HG03439 (cell line): ENCODE data around the gene ALX4.

ENCODE experiments used
- ATAC-seq: cut with Tn5 transposase; IDR thresholded peaks from one replicate; pipeline ENCODE4 v1.9.1; 2021; ENCODE audit warnings: mild to moderate bottlenecking, moderate library complexity; ENCODE audit not compliant: unreplicated experiment

ALX4 gene

DNA sequence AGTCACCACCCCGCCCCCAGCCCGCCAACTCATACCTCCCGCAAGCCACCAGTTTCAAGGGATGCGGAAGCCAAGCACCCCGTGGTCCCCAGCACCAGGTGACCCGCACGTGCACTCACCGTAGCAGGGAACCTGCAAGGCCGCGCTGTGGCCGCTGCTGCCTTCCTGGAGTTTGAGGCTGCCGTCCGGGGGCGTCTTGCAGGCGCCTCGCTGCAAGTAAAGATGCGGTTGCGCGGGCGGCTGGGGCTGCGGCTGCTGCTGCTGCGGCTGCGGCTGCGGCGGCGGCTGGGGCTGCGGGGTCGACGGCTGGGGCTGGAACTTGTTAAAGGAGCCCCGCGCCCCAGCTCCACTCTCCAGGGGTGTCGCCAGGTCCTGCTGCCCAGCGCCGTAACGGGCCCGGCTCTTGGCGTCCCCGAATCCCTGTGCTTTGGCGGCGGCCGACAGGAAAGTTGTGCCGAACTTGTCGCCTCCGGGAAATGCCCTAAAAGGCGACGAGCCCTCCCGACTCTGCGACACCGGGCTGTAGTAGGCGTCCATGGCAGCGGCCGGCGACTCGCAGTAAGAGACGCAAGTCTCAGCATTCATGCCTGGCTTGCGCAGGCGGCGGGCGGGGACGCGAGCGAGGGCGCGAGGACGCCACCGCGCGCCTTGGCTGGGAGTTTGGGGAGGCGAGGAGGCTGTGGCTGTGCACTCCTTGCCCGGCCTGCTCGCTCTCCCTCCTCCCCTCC, at the start of gene ALX4:
Gene ALX4, minus strand, starts transcription at position 662 of the 728 bp plus-strand sequence. Its CDS starts 77 bp downstream, at position 585.
- no peak for ATAC-seq

- ATAC-seq, result no peak
Measured at GRCh38 chr11:44359162-44359561, 49.2 kb upstream of the ALX4 start.

GRCh38 chr11:44358713-44359112, 48.8 kb upstream of the ALX4 start:
- no peak for ATAC-seq

- ATAC-seq, result no peak
Measured at GRCh38 chr11:44357711-44358110, 47.8 kb upstream of the ALX4 start.

GRCh38 chr11:44356351-44356750, 46.4 kb upstream of the ALX4 start:
- ATAC-seq, result no peak

DNA sequence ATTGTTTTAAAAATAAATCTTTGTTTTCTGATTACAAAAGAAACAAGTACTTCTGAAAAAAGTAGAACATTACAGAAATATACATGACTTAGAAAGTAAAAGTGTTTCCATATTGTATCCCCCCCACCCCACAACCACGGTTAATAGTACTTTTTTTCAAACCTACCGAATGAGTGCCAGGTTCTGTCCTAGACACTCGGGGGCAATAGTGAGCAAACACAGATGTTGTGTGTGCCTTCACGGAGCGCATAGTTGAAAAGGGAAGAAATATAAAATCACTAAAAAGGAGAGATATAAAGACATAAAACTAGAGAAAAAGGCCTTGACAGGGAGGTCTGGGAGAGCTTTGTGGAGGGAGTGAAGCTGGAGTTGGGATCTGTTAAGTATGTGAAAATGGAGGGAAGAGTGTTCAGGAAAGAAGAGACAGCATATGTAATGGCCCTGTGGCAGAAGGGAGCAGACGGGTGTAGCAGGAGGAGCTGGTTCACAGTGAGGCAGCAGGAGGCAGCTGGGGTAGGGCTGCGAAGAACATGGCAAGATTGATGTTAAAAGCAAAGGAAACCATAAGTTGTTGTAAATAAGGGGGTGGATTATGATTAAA, 42.1 kb upstream of the ALX4 start:
- ATAC-seq, result no peak

GRCh38 chr11:44351006-44351660, 41.2 kb upstream of the ALX4 start:
- ATAC-seq, result peak; percentile 73

- no peak for ATAC-seq
Measured at GRCh38 chr11:44349328-44349727, 39.4 kb upstream of the ALX4 start.

- ATAC-seq, result no peak
Measured at GRCh38 chr11:44348721-44349120, 38.8 kb upstream of the ALX4 start.

DNA sequence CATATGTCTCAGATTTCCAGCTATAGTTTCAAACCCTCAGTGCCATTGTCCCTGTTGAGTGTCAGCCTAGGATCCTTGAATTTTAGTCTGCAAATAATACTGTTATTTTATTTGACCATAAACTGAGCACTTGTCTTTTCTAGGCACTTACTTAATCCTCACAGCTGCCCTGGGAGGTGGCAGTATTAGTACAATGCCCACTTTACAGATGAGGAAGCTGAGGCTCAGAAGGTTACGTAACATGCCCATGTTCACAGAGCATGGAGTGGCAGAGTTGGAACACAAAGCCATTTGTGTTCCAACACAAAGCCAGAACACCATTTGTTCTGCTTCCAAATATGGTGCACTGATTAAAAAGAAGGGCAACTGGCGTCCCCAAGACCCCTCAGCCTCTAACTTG, 38.2 kb upstream of the ALX4 start:
- ATAC-seq, result no peak

DNA sequence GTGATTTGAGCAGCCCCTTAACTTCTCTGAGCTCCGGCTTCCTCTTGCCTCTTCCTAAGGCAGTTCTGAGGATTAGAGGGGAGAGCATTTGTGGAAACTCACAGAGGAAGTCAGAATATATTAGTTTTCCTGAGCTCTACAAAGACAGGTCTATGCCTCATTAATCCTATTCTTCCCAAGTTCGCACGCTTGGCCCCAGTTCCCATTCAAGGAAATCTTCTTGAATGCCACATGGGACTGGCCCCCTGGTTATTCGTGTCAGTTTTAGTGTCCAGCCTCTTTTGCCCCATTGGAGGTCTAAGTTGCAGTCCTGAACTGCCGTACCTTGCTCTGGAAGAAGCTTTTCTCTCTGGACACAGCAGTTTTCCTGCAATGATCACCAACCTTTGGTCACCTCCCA, 37.6 kb upstream of the ALX4 start:
- no peak for ATAC-seq

DNA sequence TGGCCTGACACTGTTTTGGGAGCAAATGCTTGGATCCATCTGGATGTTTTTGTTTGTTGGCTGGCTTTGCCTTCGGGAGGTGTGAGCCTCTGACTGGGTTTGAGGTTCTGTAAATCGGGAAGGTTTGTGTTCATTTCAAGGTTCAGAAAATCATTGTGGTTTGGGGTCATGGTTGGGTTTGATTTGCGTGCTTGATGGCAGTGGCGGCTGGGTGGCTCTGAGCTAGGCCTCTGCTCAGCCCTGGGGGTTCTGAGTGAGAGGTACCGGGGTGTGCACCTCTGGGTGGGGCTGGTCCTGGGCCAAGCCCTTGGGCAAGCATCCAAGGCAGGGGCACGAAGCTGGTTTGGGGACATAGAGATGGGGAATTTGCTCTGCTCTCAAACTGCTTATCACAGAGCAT, 37.0 kb upstream of the ALX4 start:
- no peak for ATAC-seq

- no peak for ATAC-seq
Measured at GRCh38 chr11:44345781-44346180, 35.8 kb upstream of the ALX4 start.

DNA sequence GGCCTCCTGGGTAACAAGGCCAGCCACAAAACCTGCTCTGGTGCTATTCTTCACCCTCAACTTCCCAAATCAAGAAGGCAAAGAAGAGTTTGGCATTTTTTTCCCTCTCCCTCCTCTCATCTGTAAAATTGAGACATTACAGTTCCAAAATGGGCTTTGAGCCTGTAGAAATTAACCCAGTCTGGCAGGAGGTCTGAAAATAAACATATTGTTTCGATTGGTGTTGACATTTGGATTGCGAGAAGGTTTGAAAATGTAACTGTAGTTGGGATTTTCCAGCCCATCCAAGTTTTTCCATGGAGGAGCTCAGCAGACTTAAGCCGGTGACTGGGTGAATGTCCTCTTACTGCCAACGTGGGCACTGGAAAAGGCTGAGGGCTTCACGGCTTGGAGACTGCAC, 35.0 kb upstream of the ALX4 start:
- no peak for ATAC-seq

GRCh38 chr11:44344423-44344820, 34.5 kb upstream of the ALX4 start:
- no peak for ATAC-seq

- no peak for ATAC-seq
Measured at GRCh38 chr11:44343778-44344422, 34.0 kb upstream of the ALX4 start.

DNA sequence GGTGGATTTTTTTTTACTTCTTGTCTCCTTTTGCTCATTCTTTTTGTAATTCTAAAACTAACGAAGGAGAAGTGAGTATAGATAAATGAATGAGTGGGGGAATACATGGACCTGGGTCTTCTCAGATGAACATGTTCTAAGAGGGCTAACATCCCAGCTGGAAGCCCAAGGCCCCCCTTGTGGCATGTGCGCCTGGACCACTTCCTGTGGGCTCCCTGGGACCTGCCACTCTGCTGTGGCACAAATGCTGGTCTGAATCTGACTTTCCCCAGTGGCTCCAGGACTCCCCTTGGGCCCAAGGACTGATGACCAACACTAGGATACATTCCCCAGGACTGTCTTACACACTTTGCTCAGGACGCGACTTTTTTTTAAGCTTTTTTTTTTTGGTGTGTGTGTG, 32.7 kb upstream of the ALX4 start:
- no peak for ATAC-seq

DNA sequence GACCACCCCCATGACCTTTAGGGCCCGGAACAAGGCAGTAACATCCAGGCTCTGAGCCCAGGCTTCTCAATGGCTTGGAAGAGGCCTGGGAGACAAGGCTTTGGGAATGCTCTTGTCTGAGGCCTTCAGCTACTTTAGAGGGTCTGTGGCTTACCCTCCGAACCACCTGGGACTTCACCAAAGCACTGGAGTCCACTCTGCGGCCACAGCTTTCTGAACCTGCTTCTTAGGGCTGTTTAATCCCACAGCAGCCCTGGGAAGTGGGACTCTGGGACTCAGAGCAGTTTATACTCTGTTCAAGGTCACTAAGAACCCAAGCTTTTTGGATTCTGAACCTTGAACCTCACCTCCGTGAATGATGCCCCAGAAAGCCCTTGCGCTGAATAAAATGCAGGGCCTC, 30.7 kb upstream of the ALX4 start:
- no peak for ATAC-seq

GRCh38 chr11:44339530-44339883, 29.6 kb upstream of the ALX4 start:
- no peak for ATAC-seq

DNA sequence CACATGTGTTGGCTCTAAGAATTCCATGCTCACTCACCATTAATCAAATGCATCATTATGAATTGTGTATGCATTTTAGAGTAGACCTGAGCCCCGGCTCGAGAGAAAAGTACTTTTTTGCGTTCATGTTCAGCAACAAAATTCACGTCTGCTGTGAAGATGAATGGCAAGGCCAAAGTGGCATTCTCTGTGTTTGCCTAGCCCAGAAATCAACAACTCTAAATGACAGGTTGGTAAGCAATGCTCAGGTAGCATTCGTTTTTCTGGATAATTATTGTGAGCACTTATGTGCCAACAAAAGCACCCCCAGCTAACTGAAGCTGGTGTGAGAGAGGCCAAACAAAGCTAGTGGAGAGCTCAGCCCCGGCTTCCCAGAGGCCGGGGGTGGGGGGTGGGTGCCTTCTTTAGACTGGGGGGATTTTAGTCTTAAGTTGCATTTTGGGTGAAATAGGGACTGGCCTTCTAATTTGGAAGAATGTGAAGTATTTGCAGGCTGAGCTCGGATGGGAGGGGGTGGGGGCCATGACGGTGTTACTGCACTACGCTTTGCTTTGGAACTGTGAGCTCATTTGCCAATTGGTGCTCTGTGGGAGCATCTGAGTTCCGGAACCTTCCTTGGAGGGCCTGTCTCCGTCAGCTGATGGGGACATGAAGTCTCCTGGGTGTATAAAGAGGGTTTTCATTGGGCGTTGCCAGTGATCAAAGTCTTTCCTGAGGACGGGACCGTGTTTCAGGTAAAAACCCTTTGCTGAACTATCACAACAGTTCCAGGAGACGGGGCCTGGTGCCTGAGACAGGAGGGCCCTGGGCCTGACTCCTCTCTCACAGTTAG, 29.0 kb upstream of the ALX4 start:
- ATAC-seq, result no peak

DNA sequence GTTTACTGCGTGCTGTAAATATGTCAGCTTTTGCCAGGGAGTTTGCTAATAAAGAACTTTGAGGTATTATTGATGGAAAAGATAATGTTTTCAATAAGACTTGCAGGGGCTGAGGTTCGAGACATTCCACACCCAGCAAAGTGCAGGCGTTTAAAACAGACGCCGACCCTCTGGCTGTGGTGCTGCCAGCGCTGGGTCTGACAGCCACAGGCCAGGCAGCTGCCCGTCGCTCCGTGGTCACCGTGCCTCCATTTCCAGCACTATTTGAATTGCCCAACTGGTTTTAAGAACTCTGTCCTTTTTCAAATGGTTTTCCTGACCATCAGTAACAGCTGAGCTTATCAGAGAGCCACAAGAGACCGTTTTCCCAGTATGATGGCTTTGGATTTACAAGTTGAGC, 28.1 kb upstream of the ALX4 start:
- no peak for ATAC-seq
